ENCODE results near the gene CASP8.

CASP8 gene

GRCh38 chr2:201254081-201254730 is 6.1 kb upstream of the CASP8 start:
- peak overlapping the region; percentile 54 for H3K27ac ChIP-seq
- CTCF ChIA-PET: interaction anchor here (0.6 to 1.3 kb wide), 3 partner anchors 17 to 160 kb away, joined by 3 to 8 read pairs (median 4); no protein-coding TSS in a partner anchor
- POLR2A ChIA-PET (ENCODE audit: low non-redundant PET): no interaction called here
- DNase-seq (ENCODE audit: low spot score): no peak
- no peak for TF ChIP-seq CTCF (conservative IDR thresholded peaks at IDR 0.05; ENCODE audit: low read depth)

GRCh38 chr2:201255408-201256033 is 4.8 kb upstream of the CASP8 start:
- peak overlapping the region; percentile 54 for H3K27ac ChIP-seq
- ChIA-PET CTCF (no interaction called here), POLR2A (ENCODE audit: low non-redundant PET) (no interaction called here)
- no peak for TF ChIP-seq CTCF (conservative IDR thresholded peaks at IDR 0.05; ENCODE audit: low read depth)
- no peak for DNase-seq (ENCODE audit: low spot score)

- DNase-seq (ENCODE audit: low spot score): no peak
- H3K27ac ChIP-seq: peak overlapping the region; percentile 54
- ChIA-PET CTCF (no interaction called here), POLR2A (ENCODE audit: low non-redundant PET) (no interaction called here)
- TF ChIP-seq CTCF (conservative IDR thresholded peaks at IDR 0.05; ENCODE audit: low read depth): no peak
Observed at GRCh38 chr2:201256082-201256481, 4.3 kb upstream of the CASP8 start.

GRCh38 chr2:201257381-201257955 is 2.9 kb upstream of the CASP8 start:
- CTCF ChIA-PET: no interaction called here
- DNase-seq (ENCODE audit: low spot score): peak; percentile 44
- peak overlapping the region; percentile 98 for H3K27ac ChIP-seq
- TF ChIP-seq CTCF (conservative IDR thresholded peaks at IDR 0.05; ENCODE audit: low read depth): no peak
- POLR2A ChIA-PET (ENCODE audit: low non-redundant PET): no interaction called here

- TF ChIP-seq CTCF (conservative IDR thresholded peaks at IDR 0.05; ENCODE audit: low read depth): no peak
- ChIA-PET CTCF (interaction anchor here (0.6 kb wide), 1 partner anchor 968 kb away, joined by 4 read pairs; no protein-coding TSS in a partner anchor), POLR2A (ENCODE audit: low non-redundant PET) (interaction anchor here (0.5 kb wide), 1 partner anchor 805 kb away, joined by 4 read pairs; no protein-coding TSS in a partner anchor)
- DNase-seq (ENCODE audit: low spot score): peak; percentile 87
- H3K27ac ChIP-seq: peak overlapping the region; percentile 98
Observed at GRCh38 chr2:201257956-201258665, 2.2 kb upstream of the CASP8 start.
